ENCODE measurements around the gene MREG.

MREG gene

DNA sequence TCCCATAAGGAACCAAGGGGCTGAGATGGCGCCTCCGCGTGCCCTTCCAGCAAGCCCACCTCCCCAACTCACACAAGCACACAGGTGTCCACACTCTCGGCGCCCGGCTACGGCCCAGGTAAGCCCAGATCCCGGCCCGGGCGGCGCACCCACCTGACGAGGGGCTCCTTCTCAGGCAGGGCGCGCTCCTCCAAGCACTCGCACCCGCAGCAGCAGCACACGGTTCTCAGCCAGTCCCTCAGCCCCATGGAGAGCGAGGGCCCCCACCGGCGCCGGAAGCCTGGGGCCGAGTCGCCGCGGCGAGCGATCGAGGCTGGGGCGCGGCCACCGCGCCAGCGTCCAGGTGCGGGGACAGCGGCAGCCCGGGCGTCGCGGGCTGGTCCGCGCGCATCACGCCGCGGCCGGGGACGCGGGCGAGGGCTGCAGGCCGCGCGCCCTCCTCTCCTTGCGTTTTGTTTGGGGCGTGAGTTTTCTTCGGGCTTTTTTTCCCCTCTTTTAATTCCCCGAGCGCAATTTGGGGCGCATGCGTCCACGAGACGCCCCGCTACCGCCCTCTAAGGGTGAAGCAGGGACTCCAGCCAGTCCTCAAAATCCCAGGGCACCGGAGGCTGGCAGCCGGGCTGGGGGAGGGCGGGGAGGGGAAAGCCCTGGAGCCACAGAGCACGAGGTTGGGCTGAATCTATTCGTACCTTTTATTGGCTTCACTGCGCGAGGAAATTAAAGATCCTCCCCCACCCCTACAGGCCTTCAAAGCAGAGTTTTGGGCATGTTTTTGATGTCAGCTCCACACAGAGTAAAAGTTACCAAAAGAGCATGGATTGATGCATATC lies at the start of gene MREG:
Gene MREG, minus strand, starts transcription at position 472 of the 830 bp plus-strand sequence. Its CDS starts 224 bp downstream, at position 248.
- CTCF ChIA-PET, result interaction anchor here (0.7 to 6.0 kb wide), 12 partner anchors 8 to 47 kb away, joined by 3 to 101 read pairs (median 4); no protein-coding TSS in a partner anchor
- POLR2A ChIA-PET, result no interaction called here
- H3K4me3 ChIP-seq (ENCODE audit: low read depth, low read length), result peak within 1 kb of the TSS; percentile 70
- TF ChIP-seq, protein P1, sequence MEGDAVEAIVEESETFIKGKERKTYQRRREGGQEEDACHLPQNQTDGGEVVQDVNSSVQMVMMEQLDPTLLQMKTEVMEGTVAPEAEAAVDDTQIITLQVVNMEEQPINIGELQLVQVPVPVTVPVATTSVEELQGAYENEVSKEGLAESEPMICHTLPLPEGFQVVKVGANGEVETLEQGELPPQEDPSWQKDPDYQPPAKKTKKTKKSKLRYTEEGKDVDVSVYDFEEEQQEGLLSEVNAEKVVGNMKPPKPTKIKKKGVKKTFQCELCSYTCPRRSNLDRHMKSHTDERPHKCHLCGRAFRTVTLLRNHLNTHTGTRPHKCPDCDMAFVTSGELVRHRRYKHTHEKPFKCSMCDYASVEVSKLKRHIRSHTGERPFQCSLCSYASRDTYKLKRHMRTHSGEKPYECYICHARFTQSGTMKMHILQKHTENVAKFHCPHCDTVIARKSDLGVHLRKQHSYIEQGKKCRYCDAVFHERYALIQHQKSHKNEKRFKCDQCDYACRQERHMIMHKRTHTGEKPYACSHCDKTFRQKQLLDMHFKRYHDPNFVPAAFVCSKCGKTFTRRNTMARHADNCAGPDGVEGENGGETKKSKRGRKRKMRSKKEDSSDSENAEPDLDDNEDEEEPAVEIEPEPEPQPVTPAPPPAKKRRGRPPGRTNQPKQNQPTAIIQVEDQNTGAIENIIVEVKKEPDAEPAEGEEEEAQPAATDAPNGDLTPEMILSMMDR (IDR thresholded peaks at IDR 0.05; ENCODE audit: insufficient read depth, low read length, missing control alignments), result peak; percentile 86
- no peak for DNase-seq (ENCODE audit: low read depth, low spot score)

GRCh38 chr2:216059233-216059834 lies 46.0 kb upstream of the MREG start:
- CTCF ChIA-PET, result interaction anchor here (0.6 to 5.5 kb wide), 8 partner anchors 9 to 45 kb away, joined by 3 to 45 read pairs (median 4); no protein-coding TSS in a partner anchor
- no peak for DNase-seq (ENCODE audit: low read depth, low spot score)
- TF ChIP-seq, protein P1 (IDR thresholded peaks at IDR 0.05; ENCODE audit: insufficient read depth, low read length, missing control alignments), result no peak
- H3K4me3 ChIP-seq (ENCODE audit: low read depth, low read length), result no peak overlapping the region
- POLR2A ChIA-PET, result no interaction called here

GRCh38 chr2:216057688-216058193 lies 44.4 kb upstream of the MREG start:
- POLR2A ChIA-PET, result no interaction called here
- CTCF ChIA-PET, result interaction anchor here (1.9 to 5.5 kb wide), 3 partner anchors 9 to 35 kb away, joined by 6 to 45 read pairs (median 8); no protein-coding TSS in a partner anchor
- TF ChIP-seq, protein P1 (IDR thresholded peaks at IDR 0.05; ENCODE audit: insufficient read depth, low read length, missing control alignments), result no peak
- H3K4me3 ChIP-seq (ENCODE audit: low read depth, low read length), result no peak overlapping the region
- DNase-seq (ENCODE audit: low read depth, low spot score), result peak; percentile 60

DNA sequence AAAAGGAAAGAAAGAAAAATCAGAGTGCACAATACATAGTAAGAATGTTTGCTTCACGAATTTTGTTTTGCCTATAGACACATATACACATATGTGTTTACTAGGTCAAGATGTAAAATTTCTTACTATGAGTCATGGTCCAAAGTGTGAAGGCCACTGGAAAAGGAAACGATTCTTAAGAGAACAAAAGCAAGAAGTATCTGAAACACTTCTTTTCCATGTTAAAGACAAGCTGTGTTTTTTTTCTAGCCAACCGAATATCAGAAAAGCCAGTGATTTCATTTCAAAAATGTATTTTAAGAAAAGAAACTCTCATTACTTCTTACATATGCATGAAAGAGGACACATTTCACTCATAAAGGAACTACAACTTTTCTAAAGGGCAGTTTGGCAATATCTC lies 43.4 kb upstream of the MREG start:
- DNase-seq (ENCODE audit: low read depth, low spot score), result no peak
- ChIA-PET CTCF (interaction anchor here (2.9 to 10.8 kb wide), 2 partner anchors 10 to 21 kb away, joined by 8 to 104 read pairs; no protein-coding TSS in a partner anchor), POLR2A (no interaction called here)
- TF ChIP-seq, protein P1 (IDR thresholded peaks at IDR 0.05; ENCODE audit: insufficient read depth, low read length, missing control alignments), result no peak
- no peak overlapping the region for H3K4me3 ChIP-seq (ENCODE audit: low read depth, low read length)

DNA sequence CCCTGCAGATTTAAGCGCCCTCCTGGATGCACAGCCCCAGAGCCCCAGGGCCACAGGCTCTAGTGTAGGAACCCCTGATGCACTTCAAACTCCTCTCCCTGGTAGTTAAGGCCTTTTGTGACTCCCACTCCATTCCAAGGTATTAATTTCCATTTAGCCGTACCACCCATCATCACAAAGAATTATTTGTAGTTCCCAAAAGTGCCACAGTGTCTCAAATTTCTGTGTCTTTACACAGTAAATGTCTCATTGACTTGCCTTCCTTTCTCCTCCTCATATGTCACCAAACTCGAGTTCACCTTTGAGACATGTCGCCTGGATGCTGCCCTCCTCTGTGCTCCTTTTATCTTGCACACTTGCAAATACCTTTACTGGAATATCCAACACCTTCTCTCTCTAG lies 42.3 kb upstream of the MREG start:
- H3K4me3 ChIP-seq (ENCODE audit: low read depth, low read length), result no peak overlapping the region
- no peak for DNase-seq (ENCODE audit: low read depth, low spot score)
- TF ChIP-seq, protein P1 (IDR thresholded peaks at IDR 0.05; ENCODE audit: insufficient read depth, low read length, missing control alignments), result no peak
- ChIA-PET POLR2A (no interaction called here), CTCF (interaction anchor here (1.1 to 10.8 kb wide), 3 partner anchors 10 to 20 kb away, joined by 4 to 104 read pairs (median 8); no protein-coding TSS in a partner anchor)

- no peak for DNase-seq (ENCODE audit: low read depth, low spot score)
- TF ChIP-seq, protein P1 (IDR thresholded peaks at IDR 0.05; ENCODE audit: insufficient read depth, low read length, missing control alignments), result no peak
- POLR2A ChIA-PET, result no interaction called here
- CTCF ChIA-PET, result interaction anchor here (0.6 to 10.8 kb wide), 3 partner anchors 8 to 39 kb away, joined by 3 to 104 read pairs (median 3); partner anchors contain the start of gene MREG
- no peak overlapping the region for H3K4me3 ChIP-seq (ENCODE audit: low read depth, low read length)
These were observed 39.1 kb upstream of the MREG start for GRCh38 chr2:216052420-216052819.
